ENCODE data around the gene GJC1. TPM values are rescaled to one million over a fixed set of nuclear protein-coding genes. Genes with fewer than 3 reads are reported as not detected.

The GJC1 gene
- total and polyA plus RNA-seq, 2 donors (not counting 3 experiments of a cell fraction or from before 2014, with no cell fraction given), result 13.8 to 39.7 TPM

DNA sequence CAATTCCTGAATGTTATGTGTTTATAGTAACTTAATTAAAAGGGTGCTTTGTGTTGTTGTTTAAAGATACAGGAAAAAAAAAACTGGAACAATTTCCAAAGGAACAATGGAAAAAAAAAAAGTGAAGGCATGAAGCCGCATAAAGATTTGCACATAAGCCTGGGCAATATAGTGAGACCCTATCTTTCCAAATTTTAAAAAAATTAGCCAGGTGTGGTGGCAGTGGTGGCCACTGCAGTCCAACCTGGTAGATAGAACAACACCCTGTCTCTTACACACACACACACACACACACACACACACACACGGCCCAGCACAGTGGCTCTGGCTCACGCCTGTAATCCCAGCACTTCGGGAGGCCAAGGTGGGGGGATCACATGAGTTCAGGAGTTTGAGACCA lies 21.9 kb downstream of the GJC1 start:
- Histone ChIP-seq H3K9ac (replicated peaks; ENCODE audit: extremely low read depth, insufficient read depth, low read length) (no peak overlapping the region), H3K4me1 (ENCODE audit: control insufficient read depth, extremely low read depth, insufficient read depth, low read length) (no peaks in the 10 kb centered on the region), H2AFZ (ENCODE audit: low read depth, low read length) (no peak overlapping the region), H3K4me3 (replicated peaks in 1 of 3; ENCODE audit: insufficient read depth in 1 of 3, low read depth in 1 of 3, low read length in 3 of 3) (no peak overlapping the region), H3K27me3 (ENCODE audit: control insufficient read depth in 2 of 2, insufficient read depth in 2 of 2, low read length in 2 of 2) (no peaks in the 10 kb centered on the region), H3K27ac (ENCODE audit: insufficient read depth, low read depth, low read length) (no peak overlapping the region), H3K79me2 (ENCODE audit: control insufficient read depth, insufficient read depth, low read length) (peaks cover 18% of the 10 kb centered on the region), H3K9me3 (replicated peaks; ENCODE audit: control insufficient read depth, insufficient read depth, low read length) (no peaks in the 10 kb centered on the region), H4K20me1 (replicated peaks; ENCODE audit: control insufficient read depth, extremely low read depth, insufficient read depth, low read length) (peaks cover 2% of the 10 kb centered on the region), H3K36me3 (ENCODE audit: control insufficient read depth in 2 of 2, extremely low read depth in 1 of 2, insufficient read depth in 2 of 2, low read length in 2 of 2) (peaks cover 13% of the 10 kb centered on the region in 2 experiments), H3K4me2 (ENCODE audit: insufficient read depth, low read length) (no peak overlapping the region), H3K9me1 (replicated peaks; ENCODE audit: control insufficient read depth, extremely low read depth, insufficient read depth, low read length) (no peaks in the 10 kb centered on the region)
- intact Hi-C loops (cut with micrococcal nuclease) (no loop called here), dilution Hi-C loops (cut with MboI; ENCODE audit: extremely low pct_ligation_motif_present, low sequenced_read_pairs) (no loop called here)
- FAIRE-seq (no peak), DNase-seq (ENCODE audit: low read depth, low spot score) (no peak)
- ChIA-PET CTCF (interaction anchor here (1.2 to 2.9 kb wide), 2 partner anchors 29 to 32 kb away, joined by 3 to 13 read pairs; no protein-coding TSS in a partner anchor), POLR2A (no interaction called here)
- no TSS peak for BruUV-seq (replicated peaks)
- no peak for TF ChIP-seq MAX (IDR thresholded peaks at IDR 0.05; ENCODE audit: insufficient read depth, insufficient read length)
- TF ChIP-seq, protein P1, sequence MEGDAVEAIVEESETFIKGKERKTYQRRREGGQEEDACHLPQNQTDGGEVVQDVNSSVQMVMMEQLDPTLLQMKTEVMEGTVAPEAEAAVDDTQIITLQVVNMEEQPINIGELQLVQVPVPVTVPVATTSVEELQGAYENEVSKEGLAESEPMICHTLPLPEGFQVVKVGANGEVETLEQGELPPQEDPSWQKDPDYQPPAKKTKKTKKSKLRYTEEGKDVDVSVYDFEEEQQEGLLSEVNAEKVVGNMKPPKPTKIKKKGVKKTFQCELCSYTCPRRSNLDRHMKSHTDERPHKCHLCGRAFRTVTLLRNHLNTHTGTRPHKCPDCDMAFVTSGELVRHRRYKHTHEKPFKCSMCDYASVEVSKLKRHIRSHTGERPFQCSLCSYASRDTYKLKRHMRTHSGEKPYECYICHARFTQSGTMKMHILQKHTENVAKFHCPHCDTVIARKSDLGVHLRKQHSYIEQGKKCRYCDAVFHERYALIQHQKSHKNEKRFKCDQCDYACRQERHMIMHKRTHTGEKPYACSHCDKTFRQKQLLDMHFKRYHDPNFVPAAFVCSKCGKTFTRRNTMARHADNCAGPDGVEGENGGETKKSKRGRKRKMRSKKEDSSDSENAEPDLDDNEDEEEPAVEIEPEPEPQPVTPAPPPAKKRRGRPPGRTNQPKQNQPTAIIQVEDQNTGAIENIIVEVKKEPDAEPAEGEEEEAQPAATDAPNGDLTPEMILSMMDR (IDR thresholded peaks at IDR 0.05; ENCODE audit: extremely low read depth in 1 of 2, insufficient read depth in 1 of 2, low read depth in 1 of 2, low read length in 2 of 2), result no peak
- TF ChIP-seq FOS (IDR thresholded peaks at IDR 0.05; ENCODE audit: borderline replicate concordance, insufficient read depth, low read length), result no peak
- TF ChIP-seq JUN (IDR thresholded peaks at IDR 0.05; ENCODE audit: borderline replicate concordance, insufficient read depth, insufficient read length, low read depth), result no peak
- TF ChIP-seq POLR2A (IDR thresholded peaks at IDR 0.05; ENCODE audit: low read depth, low read length), result no peak
- no peak for TF ChIP-seq EZH2 (IDR thresholded peaks at IDR 0.05; ENCODE audit: borderline replicate concordance, low read depth, low read length, severe bottlenecking)
- TF ChIP-seq POLR2AphosphoS5 (IDR thresholded peaks at IDR 0.05; ENCODE audit: insufficient read depth, low read depth, low read length), result no peak
- no peak for TF ChIP-seq MYC (IDR thresholded peaks at IDR 0.05; ENCODE audit: low read depth, low read length)
- no peak for TF ChIP-seq GATA2 (IDR thresholded peaks at IDR 0.05; ENCODE audit: insufficient read depth, insufficient read length, low read depth, low read length)
